Keratinocyte (primary cell): ENCODE data around the gene PXDN. TPM values are rescaled to one million over a fixed set of nuclear protein-coding genes. Genes with fewer than 3 reads are reported as not detected.

ENCODE experiments used
- DNase-seq: peaks from one replicate; pipeline ENCODE4 v3.0.0-alpha.2; 2011; ENCODE audit warnings: low read depth, missing footprints, low spot score
- FAIRE-seq: peaks from 2 replicates; lab custom pipeline; 2011; peaks lifted over from hg19 to GRCh38; lab: Jason Lieb, UNC
- H2AFZ ChIP-seq: 2 replicates; pipeline ENCODE4 v1.6.0; 2012; ENCODE audit warnings: low read length, control low read depth, inconsistent platforms; ENCODE audit not compliant: control insufficient read depth
- H3K27ac ChIP-seq: 2 replicates; pipeline ENCODE4 v1.5.1; 2011; ENCODE audit warnings: low read length; ENCODE audit not compliant: control insufficient read depth, insufficient read depth
- H3K27me3 ChIP-seq: 3 replicates; pipeline ENCODE4 v1.6.0; 2011; ENCODE audit warnings: low read length; ENCODE audit not compliant: control insufficient read depth, insufficient read depth; ENCODE audit errors: extremely low read depth
- H3K36me3 ChIP-seq, 2 experiments: 2 replicates in 1 of 2; 3 replicates in 1 of 2; pipeline ENCODE4 v1.5.1; 2011; ENCODE audit warnings: low read length in 2 of 2, mild to moderate bottlenecking in 1 of 2; ENCODE audit not compliant: control insufficient read depth in 2 of 2, insufficient read depth in 2 of 2; ENCODE audit errors: extremely low read depth in 1 of 2
- H3K4me1 ChIP-seq: 3 replicates; pipeline ENCODE4 v1.5.1; 2011; ENCODE audit warnings: low read length; ENCODE audit not compliant: control insufficient read depth, insufficient read depth; ENCODE audit errors: extremely low read depth
- H3K4me2 ChIP-seq: 3 replicates; pipeline ENCODE4 v1.6.0; 2011; ENCODE audit warnings: low read depth, low read length; ENCODE audit not compliant: control insufficient read depth, insufficient read depth; ENCODE audit errors: extremely low read depth
- H3K4me3 ChIP-seq, 3 experiments: fragments of 200-600 bp in 1 of 3; sonication (generic) in 1 of 3; 2 replicates in 2 of 3; 3 replicates in 1 of 3; pipeline ENCODE4 v1.5.1; 2011 to 2016; ENCODE audit warnings: low read length in 3 of 3, mild to moderate bottlenecking in 3 of 3, control low read depth in 2 of 3, inconsistent platforms in 1 of 3, low read depth in 1 of 3, mixed read lengths in 1 of 3, mixed run types in 1 of 3, moderate library complexity in 1 of 3; ENCODE audit not compliant: control insufficient read depth in 2 of 3, insufficient read depth in 2 of 3; ENCODE audit errors: extremely low read depth in 1 of 3
- H3K79me2 ChIP-seq: 2 replicates; pipeline ENCODE4 v1.6.0; 2012; ENCODE audit warnings: low read length; ENCODE audit not compliant: control insufficient read depth, insufficient read depth
- H3K9ac ChIP-seq: 3 replicates; pipeline ENCODE4 v1.6.0; 2011; ENCODE audit warnings: low read length; ENCODE audit not compliant: control insufficient read depth, insufficient read depth; ENCODE audit errors: extremely low read depth
- H3K9me1 ChIP-seq: 3 replicates; pipeline ENCODE4 v1.6.0; 2011; ENCODE audit warnings: low read length; ENCODE audit not compliant: control insufficient read depth, insufficient read depth; ENCODE audit errors: extremely low read depth
- H3K9me3 ChIP-seq: 2 replicates; pipeline ENCODE4 v1.5.1; 2012; ENCODE audit warnings: low read depth, low read length; ENCODE audit not compliant: control insufficient read depth
- H4K20me1 ChIP-seq: 3 replicates; pipeline ENCODE4 v1.6.0; 2011; ENCODE audit warnings: low read length; ENCODE audit not compliant: control insufficient read depth, insufficient read depth; ENCODE audit errors: extremely low read depth
- EZH2 ChIP-seq: IDR thresholded peaks from one replicate; pipeline ENCODE4 v1.6.1; 2012; ENCODE audit warnings: inconsistent platforms, mild to moderate bottlenecking, low read length, moderate library complexity
- dilution Hi-C: fragments of 300-500 bp; cut with MboI; formaldehyde crosslinking; loops from one replicate; pipeline ENCODE4 v1.7.0; 2020; ENCODE audit warnings: low sequenced_read_pairs; ENCODE audit not compliant: extremely low pct_ligation_motif_present
- polyA plus RNA-seq, 5 experiments: library from polyadenylated mRNA; depleted of rRNA in 3 of 5; stranded (reverse) in 3 of 5; stranded (forward) in 1 of 5; unstranded in 1 of 5; fragments of >200 nt; gene quantifications; 1 replicate in 1 of 5; 2 replicates in 3 of 5; 3 replicates in 1 of 5; pipeline versions ENCODE4 v1.2.1 to v1.2.3, GENCODE V29; 2011 to 2012; ENCODE audit warnings: missing spikeins in 2 of 5, low read depth in 1 of 5, low replicate concordance in 1 of 5
- TF ChIP-seq, protein P1 (sequence below), 3 experiments: IDR thresholded peaks in 1 of 3; conservative IDR thresholded peaks in 1 of 3; optimal IDR thresholded peaks in 1 of 3; 2 replicates in 2 of 3; 3 replicates in 1 of 3; pipeline versions ENCODE3 to v1.5.1; 2011; ENCODE audit warnings: low read length in 3 of 3, mild to moderate bottlenecking in 3 of 3, moderate library complexity in 2 of 3, control low read depth in 1 of 3, inconsistent platforms in 1 of 3; ENCODE audit not compliant: insufficient read depth in 2 of 3; ENCODE audit errors: extremely low read depth in 1 of 3

Gene PXDN
- polyA plus RNA-seq, 1 donor (not counting 4 experiments of a cell fraction or from before 2014, with no cell fraction given): 36.7 TPM

GRCh38 chr2:1721706-1722646, 22.3 kb downstream of the PXDN start:
- no peaks in the 10 kb centered on the region for H3K27me3 ChIP-seq
- no peak overlapping the region for H3K4me3 ChIP-seq
- peaks cover 35% of the 10 kb centered on the region for H3K4me1 ChIP-seq
- dilution Hi-C loops: no loop called here
- no peaks in the 10 kb centered on the region for H4K20me1 ChIP-seq
- H3K36me3 ChIP-seq: no peaks in the 10 kb centered on the region
- no peaks in the 10 kb centered on the region for H3K9me1 ChIP-seq
- H2AFZ ChIP-seq: no peak overlapping the region
- no peaks in the 10 kb centered on the region for H3K9me3 ChIP-seq
- peak overlapping the region; percentile 93 for H3K27ac ChIP-seq
- H3K79me2 ChIP-seq: peaks cover 51% of the 10 kb centered on the region
- no peak for DNase-seq
- FAIRE-seq: peak; percentile 85
- H3K4me2 ChIP-seq: peak overlapping the region; percentile 57
- H3K9ac ChIP-seq: peak overlapping the region; percentile 77
- TF ChIP-seq, protein P1, sequence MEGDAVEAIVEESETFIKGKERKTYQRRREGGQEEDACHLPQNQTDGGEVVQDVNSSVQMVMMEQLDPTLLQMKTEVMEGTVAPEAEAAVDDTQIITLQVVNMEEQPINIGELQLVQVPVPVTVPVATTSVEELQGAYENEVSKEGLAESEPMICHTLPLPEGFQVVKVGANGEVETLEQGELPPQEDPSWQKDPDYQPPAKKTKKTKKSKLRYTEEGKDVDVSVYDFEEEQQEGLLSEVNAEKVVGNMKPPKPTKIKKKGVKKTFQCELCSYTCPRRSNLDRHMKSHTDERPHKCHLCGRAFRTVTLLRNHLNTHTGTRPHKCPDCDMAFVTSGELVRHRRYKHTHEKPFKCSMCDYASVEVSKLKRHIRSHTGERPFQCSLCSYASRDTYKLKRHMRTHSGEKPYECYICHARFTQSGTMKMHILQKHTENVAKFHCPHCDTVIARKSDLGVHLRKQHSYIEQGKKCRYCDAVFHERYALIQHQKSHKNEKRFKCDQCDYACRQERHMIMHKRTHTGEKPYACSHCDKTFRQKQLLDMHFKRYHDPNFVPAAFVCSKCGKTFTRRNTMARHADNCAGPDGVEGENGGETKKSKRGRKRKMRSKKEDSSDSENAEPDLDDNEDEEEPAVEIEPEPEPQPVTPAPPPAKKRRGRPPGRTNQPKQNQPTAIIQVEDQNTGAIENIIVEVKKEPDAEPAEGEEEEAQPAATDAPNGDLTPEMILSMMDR (optimal IDR thresholded peaks at IDR 0.05 in 1 of 3, IDR thresholded peaks at IDR 0.05 in 1 of 3, conservative IDR thresholded peaks at IDR 0.05 in 1 of 3; ENCODE audit: extremely low read depth in 1 of 3, insufficient read depth in 2 of 3, low read length in 3 of 3): no peak
- TF ChIP-seq EZH2: no peak

GRCh38 chr2:1718339-1719220, 25.7 kb downstream of the PXDN start:
- FAIRE-seq (no peak), DNase-seq (no peak)
- no peaks in the 10 kb centered on the region for H3K27me3 ChIP-seq
- TF ChIP-seq, protein P1 (optimal IDR thresholded peaks at IDR 0.05 in 1 of 3, IDR thresholded peaks at IDR 0.05 in 1 of 3, conservative IDR thresholded peaks at IDR 0.05 in 1 of 3; ENCODE audit: extremely low read depth in 1 of 3, insufficient read depth in 2 of 3, low read length in 3 of 3): no peak
- no peak for TF ChIP-seq EZH2
- no peaks in the 10 kb centered on the region for H3K9me3 ChIP-seq
- peaks cover 40% of the 10 kb centered on the region for H3K4me1 ChIP-seq
- H3K27ac ChIP-seq: no peak overlapping the region
- no peak overlapping the region for H3K4me2 ChIP-seq
- no peak overlapping the region for H3K9ac ChIP-seq
- no peak overlapping the region for H3K4me3 ChIP-seq
- no peaks in the 10 kb centered on the region for H4K20me1 ChIP-seq
- dilution Hi-C loops: no loop called here
- H2AFZ ChIP-seq: no peak overlapping the region
- peaks cover 3% of the 10 kb centered on the region for H3K9me1 ChIP-seq
- H3K36me3 ChIP-seq: no peaks in the 10 kb centered on the region
- peaks cover 69% of the 10 kb centered on the region for H3K79me2 ChIP-seq
